ENCODE measurements around the gene YTHDC1. TPM values are rescaled to one million over a fixed set of nuclear protein-coding genes. Genes with fewer than 3 reads are reported as not detected.

The YTHDC1 gene
- total and polyA plus RNA-seq, 12 donors: 24.6 to 79.6 (median 48.2) TPM

DNA sequence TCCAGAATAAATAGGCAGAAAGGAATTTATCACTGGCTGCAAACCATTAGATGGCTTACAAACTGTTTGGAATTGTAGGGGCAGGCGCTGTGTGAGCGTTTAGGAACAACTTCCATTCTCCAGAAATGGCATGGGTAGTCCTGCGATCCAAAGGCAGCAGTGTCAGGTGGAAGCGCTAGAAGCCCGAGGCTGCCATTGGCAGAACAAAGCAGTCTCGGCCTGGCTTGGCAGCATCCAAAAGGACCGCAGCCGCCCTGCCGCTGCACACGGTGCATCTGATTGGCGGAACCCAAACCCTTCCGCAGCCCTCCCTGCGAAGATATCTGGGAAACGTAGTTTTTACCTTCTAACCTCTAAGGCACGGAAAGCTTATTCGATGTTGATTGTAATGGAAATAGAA, 23.6 kb upstream of the YTHDC1 start:
- H3K27ac ChIP-seq: no peak overlapping the region
- no peaks in the 10 kb centered on the region for H3K9me3 ChIP-seq (replicated peaks in 1 of 3)
- intact Hi-C loops (cut with DNase I): no loop called here
- DNase-seq: peak; percentile 48 to 86 (median 72)
- H3K27me3 ChIP-seq: no peaks in the 10 kb centered on the region
- TF ChIP-seq, protein P1, sequence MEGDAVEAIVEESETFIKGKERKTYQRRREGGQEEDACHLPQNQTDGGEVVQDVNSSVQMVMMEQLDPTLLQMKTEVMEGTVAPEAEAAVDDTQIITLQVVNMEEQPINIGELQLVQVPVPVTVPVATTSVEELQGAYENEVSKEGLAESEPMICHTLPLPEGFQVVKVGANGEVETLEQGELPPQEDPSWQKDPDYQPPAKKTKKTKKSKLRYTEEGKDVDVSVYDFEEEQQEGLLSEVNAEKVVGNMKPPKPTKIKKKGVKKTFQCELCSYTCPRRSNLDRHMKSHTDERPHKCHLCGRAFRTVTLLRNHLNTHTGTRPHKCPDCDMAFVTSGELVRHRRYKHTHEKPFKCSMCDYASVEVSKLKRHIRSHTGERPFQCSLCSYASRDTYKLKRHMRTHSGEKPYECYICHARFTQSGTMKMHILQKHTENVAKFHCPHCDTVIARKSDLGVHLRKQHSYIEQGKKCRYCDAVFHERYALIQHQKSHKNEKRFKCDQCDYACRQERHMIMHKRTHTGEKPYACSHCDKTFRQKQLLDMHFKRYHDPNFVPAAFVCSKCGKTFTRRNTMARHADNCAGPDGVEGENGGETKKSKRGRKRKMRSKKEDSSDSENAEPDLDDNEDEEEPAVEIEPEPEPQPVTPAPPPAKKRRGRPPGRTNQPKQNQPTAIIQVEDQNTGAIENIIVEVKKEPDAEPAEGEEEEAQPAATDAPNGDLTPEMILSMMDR (IDR thresholded peaks at IDR 0.05): no peak
- no peak for TF ChIP-seq POLR2A (IDR thresholded peaks at IDR 0.05)
- 4 to 16% (median 8%) methylated on average over 11 to 16 of the region's 16 CpGs for WGBS, 4 donors
- no peaks in the 10 kb centered on the region for H3K4me1 ChIP-seq (replicated peaks in 1 of 2)
- peak overlapping the region in 1 of 4 donors; percentile 9 for H3K4me3 ChIP-seq
- H3K36me3 ChIP-seq (replicated peaks in 1 of 2): no peaks in the 10 kb centered on the region

DNA sequence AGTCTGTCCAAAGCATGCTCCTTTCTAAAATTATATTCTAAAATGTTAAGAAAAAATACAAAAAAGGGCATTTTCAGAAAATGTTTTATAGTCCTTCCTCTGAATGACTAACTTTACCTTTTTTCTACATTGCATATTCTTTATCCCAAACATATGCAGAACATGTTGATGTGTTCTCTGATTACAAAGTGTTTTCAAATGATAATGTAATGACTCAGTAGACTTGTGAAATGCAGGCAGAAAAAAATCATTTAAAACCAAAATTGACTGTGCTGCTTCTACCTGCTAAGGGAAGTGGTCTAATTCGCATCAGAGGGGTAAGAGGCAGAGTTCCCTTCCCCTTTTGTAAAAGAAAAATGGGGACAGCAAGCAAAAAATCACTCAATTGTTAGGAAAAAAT, 22.7 kb upstream of the YTHDC1 start:
- 36 to 64% (median 55%) methylated on average over 1 of the region's 1 CpG for WGBS, 4 donors
- intact Hi-C loops (cut with DNase I): no loop called here
- no peaks in the 10 kb centered on the region for H3K9me3 ChIP-seq (replicated peaks in 1 of 3)
- H3K4me3 ChIP-seq: no peak overlapping the region
- H3K27ac ChIP-seq: no peak overlapping the region
- no peak for TF ChIP-seq POLR2A (IDR thresholded peaks at IDR 0.05)
- TF ChIP-seq, protein P1 (IDR thresholded peaks at IDR 0.05): no peak
- H3K4me1 ChIP-seq (replicated peaks in 1 of 2): no peaks in the 10 kb centered on the region
- H3K27me3 ChIP-seq: no peaks in the 10 kb centered on the region
- H3K36me3 ChIP-seq (replicated peaks in 1 of 2): no peaks in the 10 kb centered on the region
- no peak for DNase-seq

DNA sequence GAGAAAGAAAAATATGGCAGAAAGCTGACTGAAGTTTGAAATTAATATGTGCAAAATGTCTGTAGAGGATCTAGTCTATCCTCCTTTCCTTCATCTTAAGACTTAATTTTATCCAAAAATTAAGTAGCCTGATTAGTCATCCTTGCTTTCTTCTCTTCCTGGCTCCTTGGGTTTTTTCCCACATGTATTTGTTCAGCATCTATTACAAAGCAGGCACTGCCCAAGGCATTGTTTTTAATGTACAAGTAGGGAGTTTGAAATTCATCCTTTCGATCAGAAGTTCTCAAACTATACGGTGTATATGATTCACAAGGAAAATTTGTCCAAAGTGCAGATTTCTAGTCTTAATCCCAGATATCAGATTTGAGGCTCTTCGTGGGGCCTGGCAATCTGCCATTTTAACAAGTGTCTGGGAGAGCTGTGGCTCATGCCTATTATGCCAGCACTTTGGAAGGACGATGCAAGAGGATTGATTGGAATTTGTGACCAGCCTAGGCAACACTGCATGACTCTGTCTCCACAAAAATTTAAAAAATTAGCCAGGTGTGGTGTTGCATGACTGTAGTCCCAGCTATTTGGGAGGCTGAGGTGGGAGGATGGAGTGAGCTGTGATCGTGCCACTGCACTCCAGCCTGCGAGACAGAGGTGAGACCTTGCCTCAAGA, 19.4 kb upstream of the YTHDC1 start:
- Histone ChIP-seq H3K27ac (no peak overlapping the region), H3K9me3 (replicated peaks in 1 of 3) (no peaks in the 10 kb centered on the region), H3K27me3 (no peaks in the 10 kb centered on the region), H3K4me3 (no peak overlapping the region), H3K4me1 (replicated peaks in 1 of 2) (no peaks in the 10 kb centered on the region), H3K36me3 (replicated peaks in 1 of 2) (no peaks in the 10 kb centered on the region)
- WGBS, 4 donors: 76 to 88% (median 82%) methylated on average over 6 of the region's 6 CpGs
- no peak for DNase-seq
- TF ChIP-seq POLR2A (IDR thresholded peaks at IDR 0.05): no peak
- TF ChIP-seq, protein P1 (IDR thresholded peaks at IDR 0.05): no peak
- intact Hi-C loops (cut with DNase I): no loop called here

DNA sequence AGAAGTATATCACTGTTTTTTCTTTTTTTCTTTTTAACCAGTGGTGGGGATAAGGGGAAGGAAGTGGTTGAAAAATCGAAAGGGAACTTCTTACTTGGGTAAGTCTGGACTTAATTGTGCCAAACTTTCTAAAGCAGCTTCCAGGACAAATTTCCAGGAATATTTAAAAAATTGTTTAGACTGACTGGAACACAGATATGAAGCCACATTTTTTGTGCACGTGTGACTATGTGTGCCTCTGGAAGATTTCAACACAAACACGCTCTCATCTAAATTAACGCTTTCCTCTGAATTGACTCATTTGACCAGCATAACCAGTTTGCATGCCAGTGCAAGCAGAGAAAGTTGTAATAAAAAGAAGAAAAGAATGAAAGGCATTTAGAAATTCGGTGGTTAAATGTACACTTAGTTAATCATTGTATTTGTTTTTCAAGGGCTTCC, 18.8 kb upstream of the YTHDC1 start:
- TF ChIP-seq, protein P1 (IDR thresholded peaks at IDR 0.05): no peak
- no peak for TF ChIP-seq POLR2A (IDR thresholded peaks at IDR 0.05)

More for the DNA sequence above, 18.8 kb upstream of the YTHDC1 start:
- Histone ChIP-seq H3K4me3 (no peak overlapping the region), H3K27me3 (no peaks in the 10 kb centered on the region), H3K36me3 (replicated peaks in 1 of 2) (no peaks in the 10 kb centered on the region), H3K27ac (no peak overlapping the region), H3K9me3 (replicated peaks in 1 of 3) (no peaks in the 10 kb centered on the region), H3K4me1 (replicated peaks in 1 of 2) (no peaks in the 10 kb centered on the region)
- no peak for DNase-seq
- intact Hi-C loops (cut with DNase I): no loop called here
- WGBS, 4 donors: 49 to 60% (median 56%) methylated on average over 5 of the region's 5 CpGs
